AG10803 (cell line): ENCODE measurements around the gene MAN1B1.

Source experiments
- DNase-seq: peaks from one replicate; pipeline ENCODE4 v3.0.0; 2010; ENCODE audit warnings: low read depth
- H3K4me3 ChIP-seq: 2 replicates; pipeline ENCODE4 v1.5.1; 2011; ENCODE audit warnings: mild to moderate bottlenecking, low read length, control low read depth
- CTCF ChIP-seq: conservative IDR thresholded peaks from 2 replicates; pipeline ENCODE4 v1.5.1; 2011; ENCODE audit warnings: mild to moderate bottlenecking, low read length, control low read depth, inconsistent platforms

The MAN1B1 gene

GRCh38 chr9:137152844-137153405 is 66.1 kb downstream of the MAN1B1 start:
- TF ChIP-seq CTCF = no peak
- H3K4me3 ChIP-seq = no peak overlapping the region
- no peak for DNase-seq

DNA sequence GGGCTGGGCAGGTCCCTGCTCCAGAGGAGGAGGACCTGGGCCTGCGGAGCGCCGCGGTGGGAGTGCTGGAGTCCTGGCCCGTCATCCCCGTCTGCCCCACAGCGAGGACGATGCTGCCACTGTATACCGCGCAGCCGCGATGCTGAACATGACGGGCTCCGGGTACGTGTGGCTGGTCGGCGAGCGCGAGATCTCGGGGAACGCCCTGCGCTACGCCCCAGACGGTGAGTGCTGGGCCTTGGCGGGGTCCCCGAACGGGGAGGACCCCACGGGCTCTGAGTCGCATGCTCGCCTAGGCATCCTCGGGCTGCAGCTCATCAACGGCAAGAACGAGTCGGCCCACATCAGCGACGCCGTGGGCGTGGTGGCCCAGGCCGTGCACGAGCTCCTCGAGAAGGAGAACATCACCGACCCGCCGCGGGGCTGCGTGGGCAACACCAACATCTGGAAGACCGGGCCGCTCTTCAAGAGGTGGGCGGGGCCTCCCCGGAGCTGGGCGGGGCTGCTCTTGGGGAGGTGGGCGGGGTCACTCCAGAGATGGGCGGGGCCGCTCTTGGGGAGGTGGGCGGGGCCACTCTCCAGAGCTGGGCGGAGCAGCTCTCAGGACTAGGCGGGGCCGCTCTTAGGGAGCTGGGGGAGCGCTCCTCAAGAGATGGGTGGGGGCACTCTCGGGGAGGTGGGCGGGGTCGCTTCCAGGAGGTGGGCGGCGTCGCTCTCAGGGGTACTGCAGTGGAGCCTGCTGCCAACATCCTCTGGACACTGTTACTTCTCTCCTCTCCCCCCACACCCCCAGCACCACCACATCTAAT is 70.0 kb downstream of the MAN1B1 start:
- DNase-seq = peak; percentile 34
- peak overlapping the region; percentile 47 for H3K4me3 ChIP-seq
- no peak for TF ChIP-seq CTCF

- peak; percentile 38 for DNase-seq
- TF ChIP-seq CTCF = no peak
- H3K4me3 ChIP-seq = no peak overlapping the region
These were observed 71.0 kb downstream of the MAN1B1 start for GRCh38 chr9:137157618-137158415.

- TF ChIP-seq CTCF = no peak
- H3K4me3 ChIP-seq = no peak overlapping the region
- DNase-seq = no peak
These were observed 71.8 kb downstream of the MAN1B1 start for GRCh38 chr9:137158625-137159024.
